ENCODE measurements around the gene GSTA4. TPM values are rescaled to one million over a fixed set of nuclear protein-coding genes. Genes with fewer than 3 reads are reported as not detected.

GSTA4 gene
- total RNA-seq, 4 donors from 2014 or later: 7.9 to 22.1 (median 19.1) TPM

- no peak for TF ChIP-seq CTCF (IDR thresholded peaks at IDR 0.05)
- ATAC-seq (ENCODE audit: low FRiP score) (no peak), DNase-seq (ENCODE audit: low spot score) (no peak)
Observed at GRCh38 chr6:53028467-53028866, 33.4 kb upstream of the GSTA4 start.

GRCh38 chr6:53027131-53027718 lies 32.1 kb upstream of the GSTA4 start:
- no peak for ATAC-seq (ENCODE audit: low FRiP score)
- DNase-seq (ENCODE audit: low spot score): no peak
- no peak for TF ChIP-seq CTCF (IDR thresholded peaks at IDR 0.05)

GRCh38 chr6:53026526-53026925 lies 31.4 kb upstream of the GSTA4 start:
- TF ChIP-seq CTCF (IDR thresholded peaks at IDR 0.05): no peak
- ATAC-seq (ENCODE audit: low FRiP score): no peak
- DNase-seq (ENCODE audit: low spot score): no peak

- DNase-seq (ENCODE audit: low spot score): no peak
- no peak for TF ChIP-seq CTCF (IDR thresholded peaks at IDR 0.05)
- no peak for ATAC-seq (ENCODE audit: low FRiP score)
Observed at GRCh38 chr6:53023323-53023722, 28.2 kb upstream of the GSTA4 start.

- ATAC-seq (ENCODE audit: low FRiP score): no peak
- no peak for TF ChIP-seq CTCF (IDR thresholded peaks at IDR 0.05)
- no peak for DNase-seq (ENCODE audit: low spot score)
Observed at GRCh38 chr6:53020005-53020744, 25.1 kb upstream of the GSTA4 start.

- DNase-seq (ENCODE audit: low spot score): no peak
- TF ChIP-seq CTCF (IDR thresholded peaks at IDR 0.05): no peak
- no peak for ATAC-seq (ENCODE audit: low FRiP score)
Observed at GRCh38 chr6:53018446-53018845, 23.4 kb upstream of the GSTA4 start.

- no peak for DNase-seq (ENCODE audit: low spot score)
- ATAC-seq (ENCODE audit: low FRiP score): no peak
- TF ChIP-seq CTCF (IDR thresholded peaks at IDR 0.05): no peak
Observed at GRCh38 chr6:53015486-53015885, 20.4 kb upstream of the GSTA4 start.

Measured in omental fat pad (tissue), 4 donors.